ENCODE data around the gene PCP4L1.

Gene PCP4L1

GRCh38 chr1:161229896-161230295 lies 28.6 kb upstream of the PCP4L1 start:
- DNase-seq (ENCODE audit: low read depth): no peak
- TF ChIP-seq CTCF (IDR thresholded peaks at IDR 0.05; ENCODE audit: control insufficient read depth, extremely low read depth, insufficient read depth): no peak
- no peak overlapping the region for H3K4me3 ChIP-seq (ENCODE audit: low read depth, low read length)

GRCh38 chr1:161230762-161231161 lies 27.8 kb upstream of the PCP4L1 start:
- H3K4me3 ChIP-seq (ENCODE audit: low read depth, low read length): no peak overlapping the region
- TF ChIP-seq CTCF (IDR thresholded peaks at IDR 0.05; ENCODE audit: control insufficient read depth, extremely low read depth, insufficient read depth): no peak
- no peak for DNase-seq (ENCODE audit: low read depth)

GRCh38 chr1:161233102-161233501 lies 25.4 kb upstream of the PCP4L1 start:
- no peak for TF ChIP-seq CTCF (IDR thresholded peaks at IDR 0.05; ENCODE audit: control insufficient read depth, extremely low read depth, insufficient read depth)
- DNase-seq (ENCODE audit: low read depth): no peak

GRCh38 chr1:161235957-161236775 lies 22.4 kb upstream of the PCP4L1 start:
- no peak for TF ChIP-seq CTCF (IDR thresholded peaks at IDR 0.05; ENCODE audit: control insufficient read depth, extremely low read depth, insufficient read depth)
- DNase-seq (ENCODE audit: low read depth): no peak
- no peak overlapping the region for H3K4me3 ChIP-seq (ENCODE audit: low read depth, low read length)

More at GRCh38 chr1:161233102-161233501, 25.4 kb upstream of the PCP4L1 start:
- H3K4me3 ChIP-seq (ENCODE audit: low read depth, low read length): no peak overlapping the region

GRCh38 chr1:161238039-161238473 lies 20.5 kb upstream of the PCP4L1 start, which contains the start of gene NR1I3:
Gene NR1I3 (minus strand): TSS chr1:161238203. CDS start chr1:161236565, 1,638 bp downstream.
- H3K4me3 ChIP-seq (ENCODE audit: low read depth, low read length): no peak within 1 kb of the TSS
- DNase-seq (ENCODE audit: low read depth): no peak
- TF ChIP-seq CTCF (IDR thresholded peaks at IDR 0.05; ENCODE audit: control insufficient read depth, extremely low read depth, insufficient read depth): no peak

GRCh38 chr1:161241682-161242081 lies 16.9 kb upstream of the PCP4L1 start:
- no peak for DNase-seq (ENCODE audit: low read depth)
- no peak overlapping the region for H3K4me3 ChIP-seq (ENCODE audit: low read depth, low read length)
- no peak for TF ChIP-seq CTCF (IDR thresholded peaks at IDR 0.05; ENCODE audit: control insufficient read depth, extremely low read depth, insufficient read depth)

All from LNCaP clone FGC (cell line).